HG03103 (cell line): Measurements from ENCODE around the gene RBM41.

Experiments
- ATAC-seq: cut with Tn5 transposase; IDR thresholded peaks from one replicate; pipeline ENCODE4 v1.9.1; 2021; ENCODE audit warnings: low read depth; ENCODE audit not compliant: unreplicated experiment

RBM41 gene

GRCh38 chrX:107047622-107048021 is 71.0 kb downstream of the RBM41 start:
- no peak for ATAC-seq

- no peak for ATAC-seq
Measured at GRCh38 chrX:107029752-107030151, 88.9 kb downstream of the RBM41 start.

GRCh38 chrX:107025545-107025944 is 93.1 kb downstream of the RBM41 start:
- no peak for ATAC-seq

GRCh38 chrX:107014936-107015335 is 103.7 kb downstream of the RBM41 start:
- no peak for ATAC-seq
